Measurements from ENCODE around the gene VRK3.
"Not testable (repeated sequence)": the region's sequence is repeated elsewhere in the genome, so short reads cannot be mapped to it uniquely, and the experiment has no call there.

The VRK3 gene

DNA sequence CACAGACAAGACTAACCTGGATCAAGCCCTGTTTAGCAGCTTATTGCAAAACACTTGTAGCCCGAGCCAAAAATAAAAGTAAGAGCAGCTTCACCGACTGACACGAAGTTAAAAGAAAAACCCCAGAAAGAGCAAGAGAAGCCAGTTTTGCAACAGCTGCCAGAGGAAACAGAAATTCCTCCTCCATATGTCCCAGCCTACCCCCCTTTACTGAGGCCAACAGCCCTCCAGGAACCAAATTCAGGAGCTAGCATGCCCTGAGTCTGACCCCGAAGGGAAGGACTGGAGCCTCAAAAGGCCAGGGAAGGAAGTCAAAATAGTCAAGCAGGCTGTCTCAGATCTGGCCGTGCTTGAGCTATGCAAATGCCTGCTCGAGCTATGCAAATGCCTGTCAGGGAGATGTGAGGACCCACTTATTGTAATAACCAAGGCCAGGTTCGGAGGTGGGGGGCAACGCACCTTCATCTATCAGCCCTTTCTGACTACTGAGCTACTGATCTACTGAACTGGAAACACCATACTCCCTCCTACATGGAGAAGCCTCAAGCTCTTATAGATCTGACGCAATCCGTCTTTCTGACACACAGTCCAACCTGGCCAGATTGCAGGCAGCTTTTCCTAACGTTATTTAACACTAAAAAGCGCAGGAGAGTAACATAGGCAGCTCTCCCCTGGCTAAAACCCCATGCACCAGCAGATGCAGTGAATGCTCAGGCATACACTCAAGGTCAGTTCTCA lies 70.9 kb downstream of the VRK3 start:
- no peak for DNase-seq

DNA sequence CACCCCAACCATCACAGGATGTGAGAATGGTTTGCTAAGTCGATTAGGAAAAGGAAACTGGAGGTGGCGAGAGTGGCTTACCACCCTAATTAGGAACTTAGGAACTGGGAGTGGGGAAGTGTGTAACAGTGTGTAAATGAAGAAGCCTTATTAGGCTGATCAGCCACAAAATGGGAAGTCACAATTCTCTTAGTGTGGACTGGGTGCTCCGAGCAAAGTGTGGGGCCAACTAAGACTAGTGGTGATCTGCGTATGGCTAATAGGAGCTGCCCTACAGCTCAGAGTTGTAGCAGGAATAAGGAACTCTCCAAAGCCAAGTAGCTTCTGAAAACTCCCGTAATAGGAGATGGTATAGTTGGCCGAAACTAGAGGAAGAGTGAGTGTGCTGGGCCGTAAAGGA lies 71.8 kb downstream of the VRK3 start:
- DNase-seq: no peak

DNA sequence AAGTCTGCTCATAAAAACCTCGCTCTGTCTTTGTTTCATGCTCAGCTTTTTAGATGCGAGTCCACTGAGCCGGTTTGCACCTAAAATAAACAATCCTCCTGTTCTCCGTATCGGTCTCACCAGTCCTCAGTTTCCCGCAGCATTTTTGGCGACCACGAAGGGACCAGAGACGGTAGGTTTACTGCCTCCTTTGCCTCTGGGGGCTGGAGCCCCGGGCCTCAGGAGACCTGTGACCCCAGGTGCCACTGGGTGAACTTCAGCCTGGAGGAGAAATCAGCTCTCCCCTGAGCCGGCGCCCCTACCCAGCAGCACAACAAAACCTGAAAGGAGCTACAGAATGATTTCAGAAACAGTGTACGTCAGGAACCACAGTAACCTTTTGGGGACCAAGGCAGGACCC lies 72.3 kb downstream of the VRK3 start:
- DNase-seq: no peak

DNA sequence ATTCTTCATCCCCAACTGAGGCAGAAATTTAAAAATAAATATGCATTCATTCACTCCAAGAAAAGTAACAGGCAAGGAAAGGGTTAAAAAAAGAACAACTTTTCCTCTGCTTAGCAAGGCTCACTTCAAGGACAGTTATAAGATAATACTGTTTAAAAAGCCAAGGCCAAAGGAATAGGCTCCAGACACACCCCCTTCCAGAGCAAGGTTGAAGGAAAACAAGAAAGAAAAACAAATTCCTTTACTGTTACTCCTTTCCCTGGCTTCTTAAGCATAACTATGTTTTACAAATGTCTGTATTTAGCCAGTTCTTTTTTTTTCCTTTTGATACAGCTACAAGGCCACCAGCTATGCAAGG lies 72.7 kb downstream of the VRK3 start:
- DNase-seq: no peak

DNA sequence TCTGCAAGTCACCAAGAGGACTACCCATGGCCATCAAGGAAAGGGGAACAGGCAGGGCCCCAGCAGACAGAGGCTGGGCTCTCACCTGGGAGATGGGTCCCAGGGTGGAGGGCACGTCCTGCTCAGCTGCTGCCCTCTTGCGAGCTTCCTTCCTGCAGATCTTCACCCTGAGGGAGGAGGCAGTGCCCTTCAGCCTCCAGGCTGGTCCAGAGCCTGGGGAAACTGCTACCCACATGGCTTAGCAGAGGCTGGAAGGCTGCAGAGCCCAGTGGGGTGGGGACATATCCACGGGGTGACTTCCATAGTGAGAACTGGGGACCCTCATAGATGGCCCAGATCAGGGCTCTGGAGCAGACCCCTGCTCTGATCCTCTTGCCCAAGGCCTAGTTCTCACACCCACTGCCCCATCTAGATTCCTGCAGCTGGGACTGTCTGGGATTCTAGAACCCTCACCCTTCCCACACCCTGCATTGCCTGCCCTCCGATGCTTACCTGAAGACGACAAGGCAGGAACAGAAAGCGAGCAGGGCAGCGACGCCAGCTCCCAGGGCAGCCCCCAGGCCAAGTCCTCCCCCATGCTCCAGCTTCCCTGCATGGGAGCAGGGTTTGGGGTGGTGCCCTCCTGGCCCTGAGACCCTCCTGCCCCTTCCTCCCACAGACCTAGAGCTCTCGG lies 73.2 kb downstream of the VRK3 start:
- DNase-seq: no peak

DNA sequence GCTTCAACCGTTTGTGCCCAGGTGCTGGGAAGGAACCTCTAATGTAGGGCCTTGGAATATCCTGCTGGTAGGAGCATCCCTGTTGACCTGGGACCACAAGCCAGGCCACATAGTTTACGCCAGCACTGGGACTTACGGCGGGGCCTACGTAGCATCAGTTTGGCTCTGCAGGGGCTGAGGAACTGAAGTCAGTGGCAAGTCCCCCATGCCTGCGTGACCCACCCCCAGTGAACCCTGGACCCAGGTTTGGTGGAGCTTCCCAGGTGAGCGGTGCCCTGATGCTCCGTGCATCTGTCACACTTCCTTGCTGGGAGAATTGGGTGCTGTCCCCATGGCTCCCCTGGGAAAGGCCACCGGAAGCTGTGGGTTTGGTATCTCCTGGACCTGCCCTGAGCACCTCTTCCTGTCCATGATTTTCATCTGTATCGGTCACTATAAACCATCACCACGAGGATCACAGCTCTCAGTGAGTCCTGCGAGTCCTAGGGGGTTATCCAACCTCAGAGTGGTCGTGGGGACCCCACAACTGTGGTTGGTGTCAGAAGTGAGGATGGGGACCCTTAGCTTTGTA lies 74.1 kb downstream of the VRK3 start:
- DNase-seq: no peak

DNA sequence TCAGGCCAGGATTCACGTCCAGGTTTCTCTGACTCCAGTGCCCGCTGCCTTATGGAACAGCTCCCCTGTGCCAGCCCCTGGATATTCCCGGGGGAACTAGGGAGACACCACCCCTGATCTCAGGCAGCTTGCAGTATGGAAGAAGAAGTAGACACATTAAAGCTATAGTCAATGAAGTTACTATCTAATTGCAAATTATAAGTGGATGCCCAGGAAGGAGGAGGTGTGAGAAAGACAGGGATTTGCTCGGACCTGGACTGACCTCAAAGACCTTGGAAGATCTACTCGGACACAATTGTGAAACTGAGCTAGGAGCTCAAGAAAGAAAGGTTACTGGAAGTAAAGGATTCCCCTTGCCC lies 74.6 kb downstream of the VRK3 start:
- DNase-seq: no peak

DNA sequence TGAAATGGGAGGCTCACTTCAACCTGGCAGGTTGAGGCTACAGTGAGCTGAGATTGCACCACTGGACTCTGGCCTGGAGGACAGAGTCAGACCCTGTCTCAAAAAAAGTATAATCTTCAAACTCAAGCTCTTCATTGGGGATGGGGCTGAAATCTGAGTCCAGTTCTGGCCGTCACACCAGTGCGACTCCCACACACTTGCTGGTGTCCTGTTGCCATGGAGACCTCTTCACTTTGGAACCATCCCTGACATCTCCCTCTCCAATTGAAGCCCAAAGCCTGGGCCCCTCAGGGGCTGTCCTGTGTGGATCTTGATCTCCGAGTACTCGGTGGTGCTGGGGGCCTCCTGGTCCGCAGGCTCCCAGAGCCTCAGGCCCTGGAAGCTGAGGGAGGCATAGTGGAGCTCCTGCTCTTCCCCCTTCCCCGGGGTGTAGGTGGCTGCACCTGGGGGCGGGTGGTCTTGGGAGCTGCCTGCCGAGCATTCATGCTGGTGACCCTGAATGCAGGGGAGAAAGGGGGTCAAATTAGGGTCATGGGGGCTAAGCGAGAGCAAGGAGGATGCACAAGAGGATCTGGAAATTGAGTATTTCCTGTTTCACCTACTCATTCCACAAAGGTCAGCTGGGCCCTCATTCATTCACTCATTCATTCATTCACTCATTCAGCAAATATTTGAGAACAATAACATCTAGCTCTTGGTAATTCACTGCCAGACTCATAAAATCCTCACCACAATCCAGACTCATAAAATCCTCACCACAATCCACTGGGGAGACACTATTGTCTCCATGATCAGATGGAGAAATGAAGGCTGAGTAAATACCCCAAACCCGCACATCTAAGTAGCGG lies 75.2 kb downstream of the VRK3 start:
- no peak for DNase-seq

DNA sequence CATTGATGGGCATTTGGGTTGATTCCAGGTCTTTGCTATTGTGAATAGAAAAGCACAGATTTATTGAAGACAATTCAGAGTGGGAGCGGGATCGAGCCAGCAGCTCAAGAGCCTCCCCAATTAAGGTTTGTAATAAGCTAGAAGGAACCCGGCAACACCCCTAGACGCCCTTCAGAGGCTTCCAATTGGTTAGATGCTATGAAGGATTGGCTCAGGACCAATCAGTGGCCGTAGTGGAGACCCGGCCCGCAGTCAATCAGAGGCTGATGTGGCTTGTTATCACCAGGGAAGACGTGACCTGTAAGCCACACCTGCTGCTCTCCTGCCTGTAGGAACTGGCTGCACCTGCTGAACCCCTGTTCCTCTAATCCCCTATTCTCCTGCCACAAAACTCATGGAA lies 78.8 kb downstream of the VRK3 start:
- DNase-seq: no peak

DNA sequence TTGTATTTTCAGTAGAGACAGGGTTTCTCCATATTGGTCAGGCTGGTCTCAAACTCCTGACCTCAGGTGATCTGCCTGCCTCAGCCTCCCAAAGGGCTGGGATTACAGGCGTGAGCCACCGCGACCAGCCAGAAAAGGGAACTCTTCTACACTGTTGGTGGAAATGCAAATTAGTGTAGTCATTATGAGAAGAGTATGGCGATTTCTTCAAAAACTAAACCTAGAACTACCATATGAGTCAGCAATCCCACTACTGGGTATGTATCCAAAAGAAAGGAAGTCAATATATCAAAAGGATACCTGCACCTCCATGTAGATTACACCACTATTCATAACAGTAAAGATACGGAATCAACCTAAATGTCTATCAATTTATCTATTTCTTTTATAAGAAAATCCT lies 80.6 kb downstream of the VRK3 start:
- DNase-seq: not testable (repeated sequence)

DNA sequence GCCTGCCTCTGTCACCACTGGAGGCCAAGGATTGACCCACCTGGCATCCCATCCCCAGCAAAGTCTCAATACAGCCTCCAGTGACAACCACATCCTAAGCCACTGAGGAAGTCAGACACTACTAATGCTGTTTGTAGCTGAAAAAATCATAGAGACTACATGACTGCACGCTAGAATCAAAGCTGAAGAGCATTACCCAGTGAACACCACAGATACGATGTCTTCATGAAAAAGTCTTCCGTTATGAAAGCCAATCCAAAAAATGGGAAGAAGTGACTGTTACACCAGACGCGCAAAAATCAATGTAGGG lies 84.7 kb downstream of the VRK3 start:
- no peak for DNase-seq

DNA sequence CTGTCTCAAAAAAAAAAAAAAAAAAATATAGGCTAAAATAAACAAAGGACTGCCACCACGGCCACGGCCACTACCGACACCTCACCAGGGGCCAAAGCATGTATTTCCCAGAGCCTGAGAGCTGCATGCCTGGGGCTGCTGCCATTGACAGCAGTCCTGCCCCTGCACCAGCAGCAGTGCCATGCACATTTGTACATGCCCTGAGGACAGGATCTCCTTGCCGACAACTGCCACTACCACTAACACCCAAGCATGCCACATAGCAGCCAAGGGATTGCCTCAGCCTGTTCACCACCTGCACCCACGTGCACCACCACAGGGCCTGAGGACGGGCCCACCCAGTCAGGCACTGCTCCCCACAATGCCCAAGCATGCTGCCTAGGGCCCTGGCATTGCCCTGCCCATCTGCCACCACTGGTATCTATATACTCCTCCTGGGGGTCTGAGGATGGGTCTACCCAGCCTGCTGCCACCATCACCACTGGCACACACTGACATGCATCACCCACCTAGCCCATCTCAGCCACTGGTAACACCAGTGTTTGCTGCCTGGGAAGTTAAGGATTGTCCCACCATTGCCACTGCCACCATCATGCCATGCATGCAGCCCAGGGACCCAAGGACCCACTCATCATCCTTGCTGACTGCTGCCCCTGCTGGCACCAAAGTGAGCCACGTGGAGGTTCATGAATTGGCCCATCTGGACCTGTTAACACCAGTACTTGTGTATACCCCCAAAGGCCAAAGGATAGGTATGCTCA lies 85.3 kb downstream of the VRK3 start:
- no peak for DNase-seq

DNA sequence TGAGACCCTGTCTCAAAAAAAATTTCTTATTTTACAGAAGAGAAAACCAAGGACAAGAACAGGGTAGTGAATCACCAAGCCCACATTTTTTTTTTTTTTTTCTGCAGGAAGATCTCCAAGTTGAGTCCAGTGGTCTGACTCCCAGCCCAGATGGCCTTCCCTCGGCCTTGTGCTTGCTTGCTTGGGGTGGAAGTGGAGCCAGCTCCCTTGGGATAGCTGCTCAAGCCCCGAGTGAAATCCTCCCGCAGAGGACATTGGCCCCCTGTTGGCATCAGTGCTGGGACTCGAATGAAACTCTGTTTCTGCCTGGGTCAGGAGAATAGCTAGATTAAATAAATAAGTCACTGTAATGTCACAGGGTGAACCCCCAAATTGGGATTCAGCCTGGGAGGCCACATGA lies 86.5 kb downstream of the VRK3 start:
- DNase-seq: no peak

DNA sequence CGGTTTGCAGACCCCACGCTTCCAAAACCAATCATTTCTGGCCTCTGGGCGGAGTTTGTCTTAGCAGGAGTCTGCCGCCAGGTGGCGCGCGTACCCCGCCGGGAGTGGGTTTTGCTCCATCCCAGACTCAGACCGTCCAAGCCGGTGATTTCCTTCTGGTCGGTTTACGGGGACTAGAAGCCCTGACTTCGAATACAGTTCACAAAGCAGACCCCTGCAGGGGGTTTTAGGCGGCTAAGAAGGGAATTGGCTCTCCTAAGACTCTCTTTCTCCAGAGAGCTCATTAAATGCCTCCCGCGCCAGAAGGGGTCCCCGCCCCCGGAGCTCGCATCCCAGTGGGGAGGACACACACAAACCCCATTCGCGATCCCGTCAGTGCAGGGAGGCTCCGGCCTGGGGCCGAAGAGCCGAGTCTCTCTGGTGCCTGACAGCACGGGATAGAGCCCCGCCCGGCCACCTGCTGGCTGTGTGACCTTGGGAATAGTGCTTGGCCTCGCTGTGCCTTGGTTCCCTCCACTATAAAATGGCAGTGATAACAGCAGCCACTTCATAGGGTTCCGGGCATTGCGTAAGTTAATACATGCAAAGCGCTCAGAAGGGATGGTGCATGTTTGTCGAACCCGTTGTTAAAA lies 87.3 kb downstream of the VRK3 start:
- DNase-seq: peak; percentile 62

DNA sequence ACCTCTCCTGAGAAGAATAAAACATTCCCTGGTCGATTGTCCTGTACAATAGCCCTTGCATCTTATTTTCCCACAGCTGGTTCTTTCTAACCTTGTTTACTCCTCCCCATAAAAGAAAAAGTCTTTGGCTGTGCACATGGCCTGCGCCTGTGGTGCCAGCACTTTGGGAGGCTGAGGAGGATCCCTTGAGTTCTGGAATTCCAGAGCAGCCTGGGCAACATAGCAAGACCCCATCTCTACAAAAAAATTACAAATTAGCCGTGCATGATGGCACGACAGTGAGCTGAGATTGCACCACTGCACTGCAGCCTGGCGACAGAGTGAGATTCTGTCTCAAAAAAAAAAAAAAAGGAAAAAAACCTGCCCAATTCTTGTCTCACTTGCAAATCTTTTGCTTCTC lies 88.6 kb downstream of the VRK3 start:
- no peak for DNase-seq

DNA sequence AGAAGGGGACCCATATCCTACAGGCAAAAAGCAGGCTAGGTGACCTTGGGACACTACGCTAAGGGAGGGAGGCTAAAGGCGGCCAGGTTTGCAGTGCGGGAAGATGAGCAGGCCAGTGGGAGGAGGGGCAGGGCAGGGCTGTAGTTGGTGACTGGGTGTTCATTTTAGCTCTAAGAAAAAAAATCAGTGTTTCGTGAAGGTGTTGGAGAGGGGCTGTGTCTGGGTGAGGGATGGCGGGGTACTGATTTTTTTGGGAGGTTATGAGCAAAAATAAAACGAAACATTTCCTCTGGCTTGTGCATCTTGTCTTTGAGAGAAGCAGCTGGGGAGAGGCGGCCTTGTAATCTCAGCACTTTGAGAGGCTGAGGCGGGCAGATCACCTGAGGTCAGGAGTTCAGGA lies 91.5 kb downstream of the VRK3 start:
- no peak for DNase-seq

DNA sequence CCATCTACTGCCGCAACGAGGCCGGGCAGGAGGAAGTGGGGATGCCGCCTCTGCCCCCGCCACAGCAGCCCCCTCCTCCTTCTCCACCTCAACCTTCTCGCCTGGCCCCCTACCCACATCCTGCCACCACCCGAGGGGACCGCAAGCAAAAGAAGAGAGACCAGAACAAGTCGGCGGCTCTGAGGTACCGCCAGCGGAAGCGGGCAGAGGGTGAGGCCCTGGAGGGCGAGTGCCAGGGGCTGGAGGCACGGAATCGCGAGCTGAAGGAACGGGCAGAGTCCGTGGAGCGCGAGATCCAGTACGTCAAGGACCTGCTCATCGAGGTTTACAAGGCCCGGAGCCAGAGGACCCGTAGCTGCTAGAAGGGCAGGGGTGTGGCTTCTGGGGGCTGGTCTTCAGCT lies 92.4 kb downstream of the VRK3 start:
- no peak for DNase-seq

DNA sequence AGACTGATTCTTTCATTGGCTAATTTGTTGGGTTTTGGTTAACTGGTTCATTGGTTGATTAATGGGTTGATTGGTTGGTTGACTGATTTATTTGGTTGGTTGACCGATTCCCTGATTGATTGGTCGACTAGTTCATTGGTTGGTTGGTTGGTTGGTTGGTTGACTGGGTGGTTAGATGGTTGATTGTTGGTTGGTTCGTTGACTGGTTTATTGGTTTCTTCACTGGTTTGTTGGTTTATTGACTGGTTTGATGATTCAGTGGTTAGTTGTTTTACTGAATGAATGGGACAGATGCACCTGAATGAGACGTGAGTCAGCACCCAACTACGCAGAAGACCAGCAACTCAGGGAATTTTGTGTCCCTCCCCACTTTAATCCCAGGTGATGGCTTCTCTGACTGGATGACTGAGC lies 93.1 kb downstream of the VRK3 start:
- no peak for DNase-seq

DNA sequence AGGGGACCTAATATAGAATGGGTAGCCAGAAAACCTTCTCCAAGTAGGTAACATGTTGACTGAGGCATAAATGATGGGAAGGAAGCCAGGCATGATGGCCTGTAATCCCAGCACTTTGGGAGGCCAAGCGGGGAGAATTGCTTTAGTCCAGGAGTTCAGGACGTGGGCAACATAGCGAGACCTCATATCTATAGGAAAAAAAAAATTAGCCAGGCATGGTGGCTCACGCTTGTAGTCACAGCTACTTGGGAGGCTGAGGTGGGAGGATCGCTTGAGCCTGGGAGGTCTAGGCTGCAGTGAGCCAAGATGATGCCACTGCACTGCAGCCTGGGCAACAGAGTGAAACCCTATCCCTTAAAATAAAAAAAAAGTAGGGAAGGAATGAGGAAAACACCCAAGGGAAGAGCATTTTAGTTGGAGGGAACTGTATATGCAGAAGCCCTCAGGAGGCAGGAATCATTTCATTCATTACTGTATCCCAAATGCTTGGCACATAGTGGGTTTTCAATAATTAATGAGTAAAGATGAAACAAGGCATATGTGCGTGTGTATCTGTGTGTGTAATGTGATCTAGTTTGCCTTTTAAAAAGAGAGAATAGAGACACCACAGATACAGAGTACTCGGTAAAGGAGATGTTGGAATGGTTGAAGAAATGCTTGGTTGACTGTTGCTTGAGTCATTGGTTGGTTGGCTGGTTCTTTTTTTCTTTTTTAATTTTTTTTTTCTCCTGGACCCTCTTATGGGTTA lies 93.7 kb downstream of the VRK3 start:
- no peak for DNase-seq

DNA sequence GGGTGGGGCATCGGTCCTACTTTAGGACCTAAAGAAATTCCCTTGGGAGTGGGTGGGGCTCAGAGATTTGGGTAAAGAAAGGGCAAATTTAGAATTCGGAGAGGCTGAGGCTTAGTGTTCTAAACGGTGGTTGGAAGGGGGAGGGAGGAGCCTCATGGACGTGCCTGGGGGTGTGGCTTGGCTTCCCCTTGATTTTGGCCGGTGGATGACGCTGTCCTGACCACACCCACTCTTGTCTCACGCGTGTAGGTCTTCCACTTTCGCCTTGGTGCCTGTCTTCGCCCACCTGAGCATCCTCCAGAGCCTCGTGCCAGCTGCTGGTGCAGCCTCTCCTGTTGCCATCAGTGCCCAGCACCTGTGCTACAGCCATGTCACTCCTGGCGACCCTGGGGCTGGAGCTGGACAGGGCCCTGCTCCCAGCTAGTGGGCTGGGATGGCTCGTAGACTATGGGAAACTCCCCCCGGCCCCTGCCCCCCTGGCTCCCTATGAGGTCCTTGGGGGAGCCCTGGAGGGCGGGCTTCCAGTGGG lies 94.6 kb downstream of the VRK3 start:
- DNase-seq: no peak

DNA sequence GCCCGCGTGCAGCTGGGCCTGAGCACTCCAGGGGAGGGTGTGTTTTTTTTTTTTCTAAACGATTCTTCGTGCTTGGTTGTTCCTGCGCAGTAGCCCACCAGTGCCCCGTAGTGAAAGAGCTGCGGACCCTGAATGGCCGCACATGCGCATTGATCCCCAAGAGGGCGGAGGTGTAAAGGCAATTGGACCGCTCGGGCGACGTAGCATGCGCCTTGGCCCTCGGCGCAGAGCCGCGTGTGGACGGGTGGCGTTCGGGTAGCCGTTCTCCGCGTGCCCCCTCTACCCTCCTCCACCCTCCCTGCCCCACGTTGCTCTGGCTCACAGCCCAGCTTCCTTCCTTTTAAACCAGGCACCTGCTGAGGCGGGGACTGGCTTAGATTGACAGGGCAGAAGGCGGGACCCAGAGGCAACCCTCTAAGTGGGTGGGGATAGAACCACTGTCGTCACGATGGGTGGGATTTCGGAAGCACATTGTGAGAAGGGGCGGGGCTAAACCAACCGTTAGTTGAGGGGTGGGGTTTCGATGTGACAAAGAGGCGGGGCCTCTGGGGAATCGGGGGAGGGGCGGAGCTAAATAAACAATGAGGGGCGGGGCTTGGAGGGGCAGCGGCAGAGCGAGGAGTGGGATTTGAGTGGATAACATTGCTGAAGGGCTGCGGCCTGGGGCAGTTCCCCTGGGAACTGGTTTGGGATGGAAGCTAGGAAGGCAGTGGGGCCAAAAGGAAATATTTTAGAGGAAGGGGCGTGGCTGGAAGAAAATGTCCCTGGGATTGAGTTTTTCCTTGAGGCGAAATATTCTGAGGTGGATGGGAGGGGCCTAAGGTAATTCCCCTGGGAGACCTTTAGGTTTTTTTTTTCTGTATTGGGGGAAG lies 95.3 kb downstream of the VRK3 start:
- peak; percentile 93 for DNase-seq
